ENCODE data around the gene TM6SF1.

DNA sequence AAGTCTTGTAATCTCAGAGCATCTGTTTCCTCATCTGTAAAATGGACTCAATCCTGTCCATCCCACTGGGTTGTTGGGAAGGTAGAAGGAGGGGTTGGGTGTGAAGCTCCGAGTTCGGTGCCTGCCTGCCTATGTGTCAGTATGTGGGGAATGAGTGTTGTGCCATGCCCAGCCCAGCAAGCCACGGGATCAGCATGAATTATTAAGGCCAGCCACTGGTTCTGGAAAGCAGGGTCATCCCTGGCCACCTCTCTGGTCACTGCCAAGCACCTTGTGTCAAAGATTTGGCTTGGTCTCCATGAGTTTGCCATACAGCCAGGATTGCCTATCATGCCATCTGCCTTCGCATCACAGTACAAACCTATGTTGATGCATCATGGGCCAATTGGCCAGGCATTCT lies 11.5 kb downstream of the TM6SF1 start:
- no peak for TF ChIP-seq POLR2A (IDR thresholded peaks at IDR 0.05; ENCODE audit: low read depth, low read length)
- no peak for TF ChIP-seq TAF1 (IDR thresholded peaks at IDR 0.05; ENCODE audit: low read depth, low read length)
- no peak for TF ChIP-seq POLR2AphosphoS5 (IDR thresholded peaks at IDR 0.05; ENCODE audit: low read depth, low read length)
- TF ChIP-seq SPI1 (IDR thresholded peaks at IDR 0.05; ENCODE audit: low read depth, low read length) = no peak
- TF ChIP-seq PAX5 (IDR thresholded peaks at IDR 0.05; ENCODE audit: insufficient read depth, low read length, severe bottlenecking) = no peak

All from GM12891 (cell line).